Measurements from ENCODE around the gene TRA2B. TPM values are rescaled to one million over a fixed set of nuclear protein-coding genes. Genes with fewer than 3 reads are reported as not detected.

TRA2B gene
- total RNA-seq, 3 donors from 2014 or later: 77.0 to 121 (median 92.0) TPM

DNA sequence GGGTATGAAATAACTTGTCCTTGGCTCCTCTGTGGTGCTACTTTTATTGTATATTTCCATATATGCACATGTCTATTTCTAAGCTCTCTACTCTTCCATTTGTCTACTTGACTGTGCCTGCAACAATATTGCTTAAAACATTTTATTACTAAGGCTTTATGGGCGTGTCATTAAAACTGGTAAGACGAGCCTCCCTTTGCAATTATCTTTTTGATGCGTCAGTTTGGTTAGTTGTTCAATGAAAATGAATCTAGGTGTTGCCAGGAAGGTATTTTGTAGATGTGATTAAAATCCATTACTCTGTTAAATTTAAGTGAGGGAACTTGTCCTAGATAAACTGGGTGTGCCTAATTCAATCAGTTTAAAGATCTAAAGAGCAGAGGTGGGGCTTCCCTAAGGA is 12.9 kb upstream of the TRA2B start:
- Histone ChIP-seq H3K4me1 (ENCODE audit: low read depth) (peaks cover 16% of the 10 kb centered on the region), H3K36me3 (ENCODE audit: low read depth) (no peaks in the 10 kb centered on the region), H3K9me3 (no peaks in the 10 kb centered on the region), H3K4me3 (no peak overlapping the region)
- TF ChIP-seq, protein P1, sequence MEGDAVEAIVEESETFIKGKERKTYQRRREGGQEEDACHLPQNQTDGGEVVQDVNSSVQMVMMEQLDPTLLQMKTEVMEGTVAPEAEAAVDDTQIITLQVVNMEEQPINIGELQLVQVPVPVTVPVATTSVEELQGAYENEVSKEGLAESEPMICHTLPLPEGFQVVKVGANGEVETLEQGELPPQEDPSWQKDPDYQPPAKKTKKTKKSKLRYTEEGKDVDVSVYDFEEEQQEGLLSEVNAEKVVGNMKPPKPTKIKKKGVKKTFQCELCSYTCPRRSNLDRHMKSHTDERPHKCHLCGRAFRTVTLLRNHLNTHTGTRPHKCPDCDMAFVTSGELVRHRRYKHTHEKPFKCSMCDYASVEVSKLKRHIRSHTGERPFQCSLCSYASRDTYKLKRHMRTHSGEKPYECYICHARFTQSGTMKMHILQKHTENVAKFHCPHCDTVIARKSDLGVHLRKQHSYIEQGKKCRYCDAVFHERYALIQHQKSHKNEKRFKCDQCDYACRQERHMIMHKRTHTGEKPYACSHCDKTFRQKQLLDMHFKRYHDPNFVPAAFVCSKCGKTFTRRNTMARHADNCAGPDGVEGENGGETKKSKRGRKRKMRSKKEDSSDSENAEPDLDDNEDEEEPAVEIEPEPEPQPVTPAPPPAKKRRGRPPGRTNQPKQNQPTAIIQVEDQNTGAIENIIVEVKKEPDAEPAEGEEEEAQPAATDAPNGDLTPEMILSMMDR (IDR thresholded peaks at IDR 0.05): no peak
- no peak for DNase-seq
- intact Hi-C loops (cut with DNase I, micrococcal nuclease): no loop called here
- ATAC-seq: peak; percentile 37

DNA sequence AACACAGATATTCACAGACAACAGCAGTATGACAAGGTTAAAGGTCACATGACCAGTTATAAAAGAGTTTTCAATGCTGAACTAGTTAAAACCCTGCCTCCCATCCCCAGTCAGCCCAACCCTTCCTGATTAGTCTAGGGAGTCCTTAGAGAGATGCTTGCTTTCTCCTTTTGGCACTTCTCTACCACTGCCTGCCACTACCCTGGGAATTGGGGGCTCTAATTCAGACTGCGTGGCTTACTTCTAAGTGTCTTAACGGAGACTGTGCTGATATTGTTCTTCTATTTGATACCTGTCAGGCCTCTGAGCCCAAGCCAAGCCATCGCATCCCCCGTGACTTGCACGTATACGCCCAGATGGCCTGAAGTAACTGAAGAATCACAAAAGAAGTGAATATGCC is 11.7 kb upstream of the TRA2B start:
- ATAC-seq: no peak
- intact Hi-C loops (cut with DNase I, micrococcal nuclease): no loop called here

DNA sequence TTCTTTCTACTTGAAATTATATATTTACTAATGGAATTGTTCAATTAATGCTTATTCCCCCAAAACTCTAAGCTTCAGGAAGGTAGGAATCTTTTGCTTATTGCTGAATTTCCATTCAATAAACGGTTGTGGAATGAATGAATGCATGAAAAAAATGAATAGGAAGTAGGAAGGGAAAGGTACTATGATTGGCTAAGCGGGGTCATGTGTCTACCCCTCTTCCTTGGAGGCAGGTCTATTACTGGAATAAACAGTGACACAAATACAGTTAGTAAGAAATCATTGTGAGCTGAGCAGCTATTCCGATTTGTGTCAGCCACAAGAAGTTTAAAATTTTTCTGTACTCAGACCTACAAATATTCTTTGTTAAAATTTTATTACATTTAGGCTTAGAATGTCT is 10.5 kb upstream of the TRA2B start:
- no peak for ATAC-seq
- intact Hi-C loops (cut with DNase I, micrococcal nuclease): no loop called here

More for the DNA sequence above, 11.7 kb upstream of the TRA2B start:
- TF ChIP-seq, protein P1 (IDR thresholded peaks at IDR 0.05): no peak
- Histone ChIP-seq H3K36me3 (ENCODE audit: low read depth) (no peaks in the 10 kb centered on the region), H3K9me3 (no peaks in the 10 kb centered on the region), H3K4me1 (ENCODE audit: low read depth) (peaks cover 16% of the 10 kb centered on the region), H3K4me3 (no peak overlapping the region)
- no peak for DNase-seq

DNA sequence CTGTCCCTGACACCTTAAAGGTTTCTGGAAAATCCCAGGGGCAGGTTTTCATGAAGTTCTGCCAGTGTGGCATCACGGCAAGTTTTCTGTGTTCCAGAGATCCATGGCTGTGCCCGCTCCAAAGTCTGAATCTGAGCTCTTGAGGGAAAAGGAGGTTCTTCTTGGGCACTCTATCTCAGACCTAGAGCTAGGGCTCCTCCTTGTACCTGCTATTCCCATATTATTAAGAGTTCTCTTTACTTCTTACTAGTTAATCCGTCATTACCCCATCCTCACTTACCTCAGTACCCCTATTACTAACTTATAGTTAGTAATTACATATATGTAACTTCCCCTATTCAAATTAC is 5.9 kb upstream of the TRA2B start:
- ATAC-seq: peak; percentile 6

More for the DNA sequence above, 10.5 kb upstream of the TRA2B start:
- Histone ChIP-seq H3K9me3 (no peaks in the 10 kb centered on the region), H3K4me1 (ENCODE audit: low read depth) (peaks cover 15% of the 10 kb centered on the region), H3K36me3 (ENCODE audit: low read depth) (no peaks in the 10 kb centered on the region), H3K4me3 (no peak overlapping the region)
- TF ChIP-seq, protein P1 (IDR thresholded peaks at IDR 0.05): no peak
- DNase-seq: no peak

DNA sequence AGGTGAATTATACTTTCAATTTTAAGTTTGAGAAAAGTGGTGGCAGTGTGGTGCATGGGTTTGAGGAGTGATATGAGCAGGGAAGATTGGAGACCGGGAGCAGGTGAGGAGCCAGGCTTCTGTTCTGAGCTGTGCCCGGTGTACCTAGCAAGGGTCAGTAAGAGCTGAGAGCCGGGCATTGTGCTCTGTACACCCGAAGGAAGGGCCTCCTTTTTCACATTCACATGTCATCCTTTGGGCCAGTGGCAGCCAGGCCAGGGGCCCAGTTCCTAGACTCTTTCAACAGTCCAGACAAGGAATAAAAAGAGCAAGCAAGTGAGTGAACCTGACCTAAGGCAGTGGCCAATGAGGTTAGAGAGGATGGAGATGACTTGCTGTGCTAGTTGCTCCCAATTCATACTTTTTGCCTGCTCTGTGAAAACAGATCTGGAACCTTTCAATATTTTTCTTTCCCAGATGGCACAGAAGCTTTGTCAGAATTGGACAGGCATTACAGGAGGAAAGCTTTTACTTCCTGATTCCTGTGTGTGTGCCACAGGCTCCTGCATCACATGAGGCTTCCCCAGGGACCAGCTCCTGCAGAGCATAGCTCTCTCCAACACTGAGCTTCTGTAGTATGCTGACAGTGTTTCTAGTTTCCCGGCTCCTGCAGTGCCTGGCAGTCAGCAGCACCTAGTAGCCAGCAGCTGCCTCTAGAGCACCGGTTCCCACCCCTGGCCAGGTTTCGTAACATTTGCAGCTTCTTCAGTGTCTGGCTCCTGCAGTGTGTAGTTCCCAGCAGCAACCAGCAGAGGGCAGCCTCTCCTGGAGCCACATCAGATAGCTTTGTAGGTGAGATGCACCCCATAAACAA is 5.3 kb upstream of the TRA2B start:
- DNase-seq: peak; percentile 87 to 91 (median 90)

More for the DNA sequence above, 5.9 kb upstream of the TRA2B start:
- TF ChIP-seq, protein P1 (IDR thresholded peaks at IDR 0.05): no peak
- intact Hi-C loops (cut with DNase I, micrococcal nuclease): no loop called here
- peaks cover 6% of the 10 kb centered on the region for H3K4me1 ChIP-seq (ENCODE audit: low read depth)
- DNase-seq: no peak
- H3K4me3 ChIP-seq: no peak overlapping the region
- H3K9me3 ChIP-seq: no peaks in the 10 kb centered on the region
- no peaks in the 10 kb centered on the region for H3K36me3 ChIP-seq (ENCODE audit: low read depth)

More for the DNA sequence above, 5.3 kb upstream of the TRA2B start:
- no peaks in the 10 kb centered on the region for H3K9me3 ChIP-seq
- intact Hi-C loops (cut with DNase I, micrococcal nuclease): no loop called here
- ATAC-seq: peak; percentile 100
- peaks cover 6% of the 10 kb centered on the region for H3K4me1 ChIP-seq (ENCODE audit: low read depth)
- TF ChIP-seq, protein P1 (IDR thresholded peaks at IDR 0.05): peak; percentile 99
- no peaks in the 10 kb centered on the region for H3K36me3 ChIP-seq (ENCODE audit: low read depth)
- no peak overlapping the region for H3K4me3 ChIP-seq

Measured in mucosa of descending colon (tissue), 3 donors.